Activated naive CD4-positive, alpha-beta T cell treated with anti-CD3 and anti-CD28 coated beads for 36 hours (primary cell): Measurements from ENCODE around the gene EXOC6. TPM values are rescaled to one million over a fixed set of nuclear protein-coding genes. Genes with fewer than 3 reads are reported as not detected.

Experiments used
- CTCF ChIA-PET: fragments of 350-600 bp; sonication (Branson Sonifier 250); formaldehyde crosslinking; loops from one replicate; lab custom pipeline; 2021; ENCODE audit warnings: antibody characterized with exemption; lab: Charles Lee
- DNase-seq: peaks from one replicate; pipeline ENCODE4 v3.0.0-alpha.2; 2020
- H3K27ac Mint-ChIP-seq: one replicate; pipeline ENCODE4 v1.8.0; 2021; ENCODE audit warnings: mild to moderate bottlenecking, mixed read lengths
- H3K27me3 Mint-ChIP-seq: one replicate; pipeline ENCODE4 v1.8.0; 2021; ENCODE audit warnings: low read depth, mixed read lengths
- H3K36me3 Mint-ChIP-seq: one replicate; pipeline ENCODE4 v1.8.0; 2021; ENCODE audit warnings: low read depth, mixed read lengths
- H3K4me1 Mint-ChIP-seq: one replicate; pipeline ENCODE4 v1.8.0; 2021; ENCODE audit warnings: low read depth, mixed read lengths
- H3K4me3 Mint-ChIP-seq: one replicate; pipeline ENCODE4 v1.8.0; 2021; ENCODE audit warnings: mild to moderate bottlenecking, moderate library complexity, mixed read lengths
- H3K9me3 Mint-ChIP-seq: one replicate; pipeline ENCODE4 v1.8.0; 2021; ENCODE audit warnings: mixed read lengths
- intact Hi-C: fragments of 100-400 bp; cut with micrococcal nuclease; formaldehyde crosslinking; loops from one replicate; pipeline ENCODE4 v1.15.1; 2023
- total RNA-seq, 2 experiments: library from RNA; stranded (reverse); gene quantifications; one replicate each; pipeline ENCODE4 v1.2.3, GENCODE V29; 2021

Gene EXOC6
- total RNA-seq, 2 experiments from 2014 or later, result 7.6 to 9.3 TPM

DNA sequence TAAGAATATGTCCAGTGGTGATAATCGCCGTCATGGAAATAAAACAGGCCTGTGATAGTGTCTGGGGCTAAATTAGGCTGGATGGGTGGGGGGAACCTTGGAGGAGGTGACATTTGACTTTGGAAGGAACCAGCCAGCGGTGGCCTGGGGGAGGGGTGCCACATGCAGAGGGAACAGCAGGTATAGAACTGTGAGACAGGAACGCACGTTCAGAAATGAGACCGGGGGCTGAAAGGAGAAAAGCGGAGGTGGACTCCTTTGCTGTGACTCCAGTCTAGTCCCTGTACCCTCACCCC, 222.8 kb downstream of the EXOC6 start:
- H3K4me1 Mint-ChIP-seq, result peaks cover 38% of the 10 kb centered on the region
- H3K27ac Mint-ChIP-seq, result no peak overlapping the region
- intact Hi-C loops, result no loop called here
- peaks cover 82% of the 10 kb centered on the region for H3K27me3 Mint-ChIP-seq
- no peak for DNase-seq
- H3K36me3 Mint-ChIP-seq, result no peaks in the 10 kb centered on the region
- no peaks in the 10 kb centered on the region for H3K9me3 Mint-ChIP-seq
- CTCF ChIA-PET, result interaction anchor here (0.6 kb wide), 1 partner anchor 382 kb away, joined by 3 read pairs; no protein-coding TSS in a partner anchor
- no peak overlapping the region for H3K4me3 Mint-ChIP-seq

- no peak for DNase-seq
- CTCF ChIA-PET, result interaction anchor here (1.1 kb wide), 1 partner anchor 9 kb away, joined by 3 read pairs; no protein-coding TSS in a partner anchor
- H3K36me3 Mint-ChIP-seq, result no peaks in the 10 kb centered on the region
- peaks cover 82% of the 10 kb centered on the region for H3K27me3 Mint-ChIP-seq
- intact Hi-C loops, result no loop called here
- H3K4me1 Mint-ChIP-seq, result peaks cover 38% of the 10 kb centered on the region
- no peaks in the 10 kb centered on the region for H3K9me3 Mint-ChIP-seq
- no peak overlapping the region for H3K4me3 Mint-ChIP-seq
- H3K27ac Mint-ChIP-seq, result no peak overlapping the region
These were observed 223.4 kb downstream of the EXOC6 start for GRCh38 chr10:93071674-93072224.

- peaks cover 38% of the 10 kb centered on the region for H3K4me1 Mint-ChIP-seq
- H3K27ac Mint-ChIP-seq, result no peak overlapping the region
- H3K36me3 Mint-ChIP-seq, result no peaks in the 10 kb centered on the region
- no peaks in the 10 kb centered on the region for H3K9me3 Mint-ChIP-seq
- intact Hi-C loops, result no loop called here
- CTCF ChIA-PET, result interaction anchor here (1.1 kb wide), 1 partner anchor 9 kb away, joined by 3 read pairs; no protein-coding TSS in a partner anchor
- peaks cover 79% of the 10 kb centered on the region for H3K27me3 Mint-ChIP-seq
- peak overlapping the region; percentile 34 for H3K4me3 Mint-ChIP-seq
- no peak for DNase-seq
These were observed 223.9 kb downstream of the EXOC6 start for GRCh38 chr10:93072225-93072712.

DNA sequence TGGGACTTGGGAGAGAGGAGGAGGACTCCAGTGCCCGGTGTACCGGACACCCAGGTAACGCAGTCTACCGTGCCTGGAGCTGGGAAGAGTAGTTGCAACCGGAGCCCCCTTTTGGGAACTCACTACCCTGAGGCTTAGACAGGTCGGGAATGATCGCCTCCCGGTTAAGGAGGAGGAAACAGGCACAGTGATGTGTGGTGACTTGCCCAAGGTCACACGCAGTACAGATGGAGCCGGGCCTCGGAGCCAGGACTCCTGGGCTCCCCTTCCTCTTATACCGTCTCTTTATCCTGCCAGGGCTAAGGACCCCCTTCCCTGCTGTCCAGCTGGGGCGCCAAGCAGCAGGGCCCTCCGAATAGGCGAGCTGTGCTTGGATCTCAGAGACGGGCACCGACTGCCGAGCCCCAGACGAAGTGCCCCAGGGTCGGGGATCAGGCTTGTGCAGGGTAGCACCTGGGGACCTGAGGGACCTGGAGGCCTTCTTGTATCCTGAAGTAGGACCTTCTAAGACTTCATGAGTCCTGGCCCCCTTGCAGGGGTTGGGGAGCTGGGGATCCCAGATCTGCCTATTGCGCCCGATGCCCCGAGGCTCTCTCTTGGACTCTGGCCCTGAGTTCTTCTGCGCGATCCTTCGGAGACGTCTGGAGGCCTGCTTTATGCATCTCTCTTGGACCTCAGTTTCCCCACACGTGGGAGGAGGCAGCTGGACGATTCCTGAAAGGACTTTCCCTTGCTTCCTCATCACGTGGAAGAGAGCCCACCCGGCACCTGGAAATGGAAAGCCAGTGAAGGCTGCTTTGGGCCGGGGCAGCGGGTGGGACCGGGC, 224.6 kb downstream of the EXOC6 start:
- CTCF ChIA-PET, result interaction anchor here (0.6 to 1.1 kb wide), 2 partner anchors 8 to 631 kb away, joined by 3 read pairs; no protein-coding TSS in a partner anchor
- H3K9me3 Mint-ChIP-seq, result no peaks in the 10 kb centered on the region
- H3K27ac Mint-ChIP-seq, result no peak overlapping the region
- peaks cover 75% of the 10 kb centered on the region for H3K27me3 Mint-ChIP-seq
- no peak for DNase-seq
- intact Hi-C loops, result no loop called here
- no peak overlapping the region for H3K4me3 Mint-ChIP-seq
- no peaks in the 10 kb centered on the region for H3K36me3 Mint-ChIP-seq
- H3K4me1 Mint-ChIP-seq, result peaks cover 36% of the 10 kb centered on the region

- Mint-ChIP-seq H3K27ac (no peak within 1 kb of the TSS), H3K27me3 (peaks cover 74% of the 10 kb centered on the region), H3K9me3 (no peaks in the 10 kb centered on the region), H3K36me3 (no peaks in the 10 kb centered on the region), H3K4me3 (peak within 1 kb of the TSS; percentile 62), H3K4me1 (peaks cover 33% of the 10 kb centered on the region)
- intact Hi-C loops, result loop anchor here (1.0 kb wide), 1 partner anchor 11 kb away; no protein-coding TSS in a partner anchor
- CTCF ChIA-PET, result interaction anchor here (0.6 kb wide), 1 partner anchor 631 kb away, joined by 3 read pairs; no protein-coding TSS in a partner anchor
- DNase-seq, result no peak
These were observed 225.3 kb downstream of the EXOC6 start, which contains the start of gene CYP26A1 for GRCh38 chr10:93073539-93074146. CYP26A1 (plus strand) TSS chr10:93073893; CDS start chr10:93073935, 42 bp downstream.

GRCh38 chr10:93074147-93074596, 225.9 kb downstream of the EXOC6 start:
- H3K27ac Mint-ChIP-seq, result no peak overlapping the region
- H3K4me3 Mint-ChIP-seq, result peak overlapping the region; percentile 62
- intact Hi-C loops, result loop anchor here (1.0 kb wide), 1 partner anchor 12 kb away; no protein-coding TSS in a partner anchor
- CTCF ChIA-PET, result interaction anchor here (0.6 kb wide), 1 partner anchor 109 kb away, joined by 3 read pairs; no protein-coding TSS in a partner anchor
- peaks cover 69% of the 10 kb centered on the region for H3K27me3 Mint-ChIP-seq
- H3K36me3 Mint-ChIP-seq, result no peaks in the 10 kb centered on the region
- no peak for DNase-seq
- peaks cover 31% of the 10 kb centered on the region for H3K4me1 Mint-ChIP-seq
- H3K9me3 Mint-ChIP-seq, result no peaks in the 10 kb centered on the region

- CTCF ChIA-PET, result interaction anchor here (0.5 to 3.0 kb wide), 3 partner anchors 110 to 184 kb away, joined by 3 to 11 read pairs (median 3); no protein-coding TSS in a partner anchor
- H3K4me3 Mint-ChIP-seq, result peak overlapping the region; percentile 62
- H3K27me3 Mint-ChIP-seq, result peaks cover 72% of the 10 kb centered on the region
- peaks cover 31% of the 10 kb centered on the region for H3K4me1 Mint-ChIP-seq
- H3K27ac Mint-ChIP-seq, result no peak overlapping the region
- no peaks in the 10 kb centered on the region for H3K9me3 Mint-ChIP-seq
- no peaks in the 10 kb centered on the region for H3K36me3 Mint-ChIP-seq
- DNase-seq, result no peak
- intact Hi-C loops, result loop anchor here (1.0 kb wide), 1 partner anchor 12 kb away; no protein-coding TSS in a partner anchor
These were observed 226.5 kb downstream of the EXOC6 start for GRCh38 chr10:93074597-93075368.

- no peak overlapping the region for H3K4me3 Mint-ChIP-seq
- no peaks in the 10 kb centered on the region for H3K9me3 Mint-ChIP-seq
- H3K27me3 Mint-ChIP-seq, result peaks cover 70% of the 10 kb centered on the region
- intact Hi-C loops, result no loop called here
- CTCF ChIA-PET, result interaction anchor here (0.5 to 3.0 kb wide), 4 partner anchors 14 to 183 kb away, joined by 3 to 11 read pairs (median 6); no protein-coding TSS in a partner anchor
- peaks cover 33% of the 10 kb centered on the region for H3K4me1 Mint-ChIP-seq
- no peak overlapping the region for H3K27ac Mint-ChIP-seq
- no peaks in the 10 kb centered on the region for H3K36me3 Mint-ChIP-seq
- DNase-seq, result no peak
These were observed 227.3 kb downstream of the EXOC6 start for GRCh38 chr10:93075369-93076221.

- CTCF ChIA-PET, result interaction anchor here (1.1 to 3.0 kb wide), 4 partner anchors 9 to 273 kb away, joined by 3 to 11 read pairs (median 6); no protein-coding TSS in a partner anchor
- Mint-ChIP-seq H3K27me3 (peaks cover 65% of the 10 kb centered on the region), H3K36me3 (no peaks in the 10 kb centered on the region), H3K27ac (no peak overlapping the region), H3K9me3 (no peaks in the 10 kb centered on the region), H3K4me3 (no peak overlapping the region), H3K4me1 (peaks cover 26% of the 10 kb centered on the region)
- intact Hi-C loops, result no loop called here
- DNase-seq, result no peak
These were observed 228.6 kb downstream of the EXOC6 start for GRCh38 chr10:93076871-93077270.

DNA sequence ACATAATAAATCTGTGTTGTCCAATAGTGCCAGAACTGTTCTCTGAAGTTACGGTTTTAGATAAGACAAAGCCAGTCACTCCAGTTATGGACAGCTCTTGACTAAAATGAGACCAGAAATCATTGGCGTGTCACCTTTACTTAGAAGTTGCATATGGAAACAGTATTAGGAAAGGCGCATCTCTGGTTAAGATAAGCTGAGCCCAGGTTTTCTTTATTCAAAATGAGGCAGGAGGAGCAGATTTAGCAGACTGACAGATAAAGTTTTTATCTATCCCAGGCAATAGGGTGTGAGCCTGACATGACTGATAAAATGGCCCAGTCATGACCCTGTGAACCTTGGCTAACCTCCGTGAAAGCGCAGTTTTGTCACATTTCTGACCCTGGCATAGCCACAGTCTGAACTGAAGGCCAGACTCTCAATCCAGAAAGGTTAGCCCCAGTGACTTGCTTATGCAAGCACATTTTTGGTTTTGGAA, 229.6 kb downstream of the EXOC6 start:
- Mint-ChIP-seq H3K4me1 (peaks cover 20% of the 10 kb centered on the region), H3K9me3 (no peaks in the 10 kb centered on the region), H3K27me3 (peaks cover 55% of the 10 kb centered on the region), H3K36me3 (no peaks in the 10 kb centered on the region), H3K27ac (no peak overlapping the region), H3K4me3 (no peak overlapping the region)
- CTCF ChIA-PET, result interaction anchor here (1.0 to 3.0 kb wide), 4 partner anchors 113 to 291 kb away, joined by 3 to 11 read pairs (median 4); no protein-coding TSS in a partner anchor
- DNase-seq, result no peak
- intact Hi-C loops, result no loop called here
